HEK293T (cell line): ENCODE measurements around the gene OIT3.

Source experiments
- CTCF ChIA-PET: fragments of 350-600 bp; formaldehyde crosslinking; extraction: SDS; loops from one replicate; lab custom pipeline; 2021; ENCODE audit warnings: antibody characterized with exemption, inconsistent platforms; lab: Yijun Ruan, JAX
- POLR2A ChIA-PET: fragments of 350-600 bp; formaldehyde crosslinking; extraction: SDS; loops from one replicate; lab custom pipeline; 2020; ENCODE audit warnings: antibody characterized with exemption, inconsistent platforms; lab: Yijun Ruan, JAX
- DNase-seq: peaks from one replicate; pipeline ENCODE4 v3.0.0; 2012; ENCODE audit warnings: mixed read lengths; ENCODE audit errors: extremely low spot score
- ARNT ChIP-seq: fragments of 450-650 bp; IDR thresholded peaks from 2 replicates; pipeline ENCODE4 v1.6.1; 2017; ENCODE audit warnings: mild to moderate bottlenecking
- BHLHE40 ChIP-seq: fragments of 450-650 bp; IDR thresholded peaks from 2 replicates; pipeline ENCODE4 v1.6.1; 2016; ENCODE audit warnings: mild to moderate bottlenecking, moderate library complexity, borderline replicate concordance
- CTBP1 ChIP-seq: fragments of 450-650 bp; IDR thresholded peaks from 2 replicates; pipeline ENCODE4 v1.6.1; 2016; ENCODE audit warnings: borderline replicate concordance
- ELF4 ChIP-seq: fragments of 450-650 bp; IDR thresholded peaks from 2 replicates; pipeline ENCODE4 v1.6.1; 2017; ENCODE audit warnings: antibody characterized with exemption
- FOXA1 ChIP-seq: fragments of 450-650 bp; IDR thresholded peaks from 2 replicates; pipeline ENCODE4 v1.6.1; 2016; ENCODE audit warnings: mild to moderate bottlenecking
- FOXK2 ChIP-seq: fragments of 450-650 bp; IDR thresholded peaks from 2 replicates; pipeline ENCODE4 v1.6.1; 2016; ENCODE audit warnings: mild to moderate bottlenecking
- FOXM1 ChIP-seq: fragments of 450-650 bp; IDR thresholded peaks from 2 replicates; pipeline ENCODE4 v1.6.1; 2017; ENCODE audit warnings: mild to moderate bottlenecking, borderline replicate concordance
- HDGF ChIP-seq: fragments of 450-650 bp; IDR thresholded peaks from 2 replicates; pipeline ENCODE4 v1.6.1; 2017; ENCODE audit warnings: antibody characterized with exemption, borderline replicate concordance
- L3MBTL2 ChIP-seq: fragments of 450-650 bp; conservative IDR thresholded peaks from 2 replicates; pipeline ENCODE4 v1.6.1; 2016; ENCODE audit warnings: mild to moderate bottlenecking
- LEF1 ChIP-seq: fragments of 450-650 bp; IDR thresholded peaks from 2 replicates; pipeline ENCODE4 v1.6.1; 2017; ENCODE audit warnings: mild to moderate bottlenecking, borderline replicate concordance
- NFRKB ChIP-seq: fragments of 450-650 bp; IDR thresholded peaks from 2 replicates; pipeline ENCODE4 v1.6.1; 2016; ENCODE audit warnings: mild to moderate bottlenecking, moderate library complexity
- PKNOX1 ChIP-seq: fragments of 450-650 bp; IDR thresholded peaks from 2 replicates; pipeline ENCODE4 v1.6.1; 2016
- SP1 ChIP-seq: fragments of 450-650 bp; IDR thresholded peaks from 2 replicates; pipeline ENCODE4 v1.6.1; 2017
- SUZ12 ChIP-seq: fragments of 450-650 bp; IDR thresholded peaks from 2 replicates; pipeline ENCODE4 v1.6.1; 2016; ENCODE audit warnings: mild to moderate bottlenecking
- TARDBP ChIP-seq: fragments of 450-650 bp; IDR thresholded peaks from 2 replicates; pipeline ENCODE4 v1.6.1; 2016
- ZNF384 ChIP-seq: fragments of 450-650 bp; IDR thresholded peaks from 2 replicates; pipeline ENCODE4 v1.6.1; 2016

OIT3 gene

GRCh38 chr10:72924351-72924750, 30.8 kb downstream of the OIT3 start:
- TF ChIP-seq SUZ12 (no peak), FOXK2 (no peak), ELF4 (no peak)
- CTCF ChIA-PET = no interaction called here
- POLR2A ChIA-PET = no interaction called here
- no peak for DNase-seq

- CTCF ChIA-PET = interaction anchor here (0.7 kb wide), 1 partner anchor 23 kb away, joined by 3 read pairs; no protein-coding TSS in a partner anchor
- TF ChIP-seq ZNF384 (no peak), LEF1 (no peak), PKNOX1 (no peak), ARNT (no peak), TARDBP (no peak), SUZ12 (no peak)
- DNase-seq = no peak
- POLR2A ChIA-PET = no interaction called here
Observed at GRCh38 chr10:72925951-72926465, 32.5 kb downstream of the OIT3 start.

GRCh38 chr10:72927485-72927884, 33.9 kb downstream of the OIT3 start:
- DNase-seq = no peak
- ChIA-PET CTCF (no interaction called here), POLR2A (no interaction called here)
- TF ChIP-seq ELF4 (no peak), LEF1 (no peak), CTBP1 (no peak), FOXK2 (no peak), SUZ12 (no peak), PKNOX1 (no peak), L3MBTL2 (no peak), SP1 (no peak), FOXA1 (no peak), TARDBP (no peak), ARNT (no peak), BHLHE40 (no peak), ZNF384 (no peak), FOXM1 (no peak), NFRKB (no peak)

- POLR2A ChIA-PET = no interaction called here
- TF ChIP-seq SP1 (no peak), LEF1 (no peak), SUZ12 (no peak), ARNT (no peak), TARDBP (no peak), FOXM1 (no peak), PKNOX1 (no peak), ZNF384 (no peak), ELF4 (no peak), NFRKB (no peak), HDGF (no peak), L3MBTL2 (no peak), BHLHE40 (no peak), FOXK2 (no peak), FOXA1 (no peak), CTBP1 (no peak)
- CTCF ChIA-PET = no interaction called here
Observed at GRCh38 chr10:72928798-72929197, 35.3 kb downstream of the OIT3 start.

GRCh38 chr10:72930276-72930675, 36.7 kb downstream of the OIT3 start:
- CTCF ChIA-PET = interaction anchor here (0.6 kb wide), 1 partner anchor 237 kb away, joined by 4 read pairs; no protein-coding TSS in a partner anchor

More at GRCh38 chr10:72928798-72929197, 35.3 kb downstream of the OIT3 start:
- no peak for DNase-seq

More at GRCh38 chr10:72930276-72930675, 36.7 kb downstream of the OIT3 start:
- DNase-seq = no peak
- TF ChIP-seq L3MBTL2 = no peak
- no peak for TF ChIP-seq FOXK2
- TF ChIP-seq SP1 = no peak
- TF ChIP-seq ARNT = no peak
- TF ChIP-seq ZNF384 = no peak
- TF ChIP-seq ELF4 = no peak
- no peak for TF ChIP-seq CTBP1
- no peak for TF ChIP-seq FOXM1
- TF ChIP-seq NFRKB = no peak
- no peak for TF ChIP-seq BHLHE40
- TF ChIP-seq SUZ12 = no peak
- no peak for TF ChIP-seq HDGF
- TF ChIP-seq TARDBP = no peak
- no peak for TF ChIP-seq LEF1
- no peak for TF ChIP-seq PKNOX1
- TF ChIP-seq FOXA1 = no peak
- POLR2A ChIA-PET = no interaction called here
